NCI-H748 treated with DMSO at 0.1 percent for 48 hours (cell line): Measurements from ENCODE around the gene PCGF3.
"Not testable (repeated sequence)": the region's sequence is repeated elsewhere in the genome, so short reads cannot be mapped to it uniquely, and the experiment has no call there.

Source experiments
- DNase-seq: peaks from one replicate; lab custom pipeline; 2025; lab: John Stamatoyannopoulos, UW

The PCGF3 gene

GRCh38 chr4:742742-743311 is 37.2 kb downstream of the PCGF3 start:
- DNase-seq, result peak; percentile 0

GRCh38 chr4:743463-744211 is 38.0 kb downstream of the PCGF3 start:
- no peak for DNase-seq

- no peak for DNase-seq
These were observed 38.7 kb downstream of the PCGF3 start for GRCh38 chr4:744212-744841.

GRCh38 chr4:747546-748170 is 42.0 kb downstream of the PCGF3 start:
- no peak for DNase-seq

GRCh38 chr4:748461-748860 is 42.8 kb downstream of the PCGF3 start:
- no peak for DNase-seq

- no peak for DNase-seq
These were observed 44.4 kb downstream of the PCGF3 start for GRCh38 chr4:749698-750666.

GRCh38 chr4:751676-752075 is 46.0 kb downstream of the PCGF3 start:
- DNase-seq, result no peak

GRCh38 chr4:752196-752861 is 46.7 kb downstream of the PCGF3 start:
- no peak for DNase-seq

GRCh38 chr4:753186-753585 is 47.6 kb downstream of the PCGF3 start:
- DNase-seq, result not testable (repeated sequence)

GRCh38 chr4:754221-755120 is 48.8 kb downstream of the PCGF3 start:
- no peak for DNase-seq

- no peak for DNase-seq
These were observed 51.5 kb downstream of the PCGF3 start for GRCh38 chr4:757111-757510.

GRCh38 chr4:759810-760209 is 54.2 kb downstream of the PCGF3 start:
- DNase-seq, result not testable (repeated sequence)

- no peak for DNase-seq
These were observed 55.0 kb downstream of the PCGF3 start for GRCh38 chr4:760616-761015.

- no peak for DNase-seq
These were observed 55.5 kb downstream of the PCGF3 start for GRCh38 chr4:761086-761485.

GRCh38 chr4:761739-762138 is 56.1 kb downstream of the PCGF3 start:
- no peak for DNase-seq

GRCh38 chr4:762211-763190 is 56.9 kb downstream of the PCGF3 start:
- DNase-seq, result no peak

GRCh38 chr4:763191-763810 is 57.7 kb downstream of the PCGF3 start:
- DNase-seq, result no peak

GRCh38 chr4:763922-764321 is 58.3 kb downstream of the PCGF3 start:
- DNase-seq, result no peak
